Measurements from ENCODE around the gene TNS3.
A peak's percentile ranks its signal among the peaks of the same experiment; 100 is the strongest.

The TNS3 gene

DNA sequence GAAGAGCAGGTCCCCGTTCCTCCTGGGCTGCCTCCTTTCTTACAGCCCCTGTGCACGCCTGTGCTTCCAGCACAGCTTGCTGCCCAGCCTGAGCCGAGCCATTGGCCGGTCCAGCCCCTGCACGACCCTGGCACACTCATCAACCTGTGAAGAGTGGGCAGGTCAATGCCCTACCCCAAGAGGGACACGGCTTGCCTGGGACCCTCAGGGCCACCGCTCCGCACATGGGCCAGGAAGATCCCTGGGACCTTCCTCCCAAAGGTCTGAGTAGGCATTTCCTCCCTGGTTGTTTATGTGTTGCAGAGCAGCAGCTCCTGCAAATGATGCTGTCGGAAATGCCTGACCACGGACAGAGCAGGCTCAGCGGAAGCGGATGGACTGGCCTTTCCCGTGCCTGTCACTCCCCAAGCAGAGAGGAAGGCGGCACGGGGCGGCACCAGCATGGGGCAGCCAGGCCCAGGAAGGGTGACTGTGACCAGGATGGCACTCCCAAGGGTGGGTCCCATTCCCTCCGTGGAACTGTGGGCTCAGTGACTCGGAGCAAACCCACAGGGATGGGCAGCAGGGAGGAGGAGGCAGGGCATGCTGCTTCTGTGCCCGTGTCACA is 252.5 kb downstream of the TNS3 start:
- DNase-seq (ENCODE audit: low read depth) = no peak

DNA sequence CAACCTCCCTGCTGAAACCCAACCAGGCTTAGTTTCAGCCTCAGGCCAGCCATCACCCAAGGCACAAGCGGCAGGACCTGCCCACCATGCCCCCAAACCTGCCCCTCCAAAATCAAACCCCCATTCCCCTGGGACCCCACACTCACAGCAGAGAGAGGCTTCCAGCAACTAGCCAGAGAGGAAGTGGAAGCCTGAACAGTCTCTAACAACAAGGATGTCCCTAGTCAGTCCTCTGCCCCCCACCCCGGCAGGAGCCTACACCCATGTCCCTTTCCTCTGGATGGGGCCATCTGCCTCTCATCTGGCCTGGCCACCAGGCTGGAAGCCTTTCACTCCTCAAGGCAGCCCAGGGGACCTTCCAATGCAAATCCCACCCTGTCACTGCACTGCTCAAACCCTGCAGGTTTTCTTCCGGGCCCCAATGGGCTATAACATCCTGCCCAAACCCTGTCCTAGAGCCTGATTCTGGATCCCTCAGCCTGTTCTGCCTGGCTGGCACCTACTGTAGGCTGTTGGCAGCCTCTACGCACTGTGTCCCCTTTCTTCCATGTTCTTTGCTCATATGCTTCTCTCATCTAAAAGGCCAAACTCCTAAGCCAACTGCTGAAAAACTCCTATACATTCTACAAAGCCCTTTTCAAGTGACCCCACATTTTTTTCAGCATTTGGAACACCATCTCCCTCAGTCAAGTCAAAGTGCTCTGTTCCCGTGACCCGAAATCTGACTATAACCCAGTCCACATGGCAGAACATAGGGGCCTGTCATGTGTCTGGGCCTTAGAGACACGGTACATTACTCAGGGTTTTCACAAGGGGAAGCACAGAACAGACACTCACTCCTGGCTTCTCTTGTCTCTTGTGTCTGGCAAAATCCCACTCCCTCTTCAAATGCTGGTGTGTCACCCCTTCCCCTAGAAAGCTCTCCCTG is 253.3 kb downstream of the TNS3 start:
- no peak for DNase-seq (ENCODE audit: low read depth)

DNA sequence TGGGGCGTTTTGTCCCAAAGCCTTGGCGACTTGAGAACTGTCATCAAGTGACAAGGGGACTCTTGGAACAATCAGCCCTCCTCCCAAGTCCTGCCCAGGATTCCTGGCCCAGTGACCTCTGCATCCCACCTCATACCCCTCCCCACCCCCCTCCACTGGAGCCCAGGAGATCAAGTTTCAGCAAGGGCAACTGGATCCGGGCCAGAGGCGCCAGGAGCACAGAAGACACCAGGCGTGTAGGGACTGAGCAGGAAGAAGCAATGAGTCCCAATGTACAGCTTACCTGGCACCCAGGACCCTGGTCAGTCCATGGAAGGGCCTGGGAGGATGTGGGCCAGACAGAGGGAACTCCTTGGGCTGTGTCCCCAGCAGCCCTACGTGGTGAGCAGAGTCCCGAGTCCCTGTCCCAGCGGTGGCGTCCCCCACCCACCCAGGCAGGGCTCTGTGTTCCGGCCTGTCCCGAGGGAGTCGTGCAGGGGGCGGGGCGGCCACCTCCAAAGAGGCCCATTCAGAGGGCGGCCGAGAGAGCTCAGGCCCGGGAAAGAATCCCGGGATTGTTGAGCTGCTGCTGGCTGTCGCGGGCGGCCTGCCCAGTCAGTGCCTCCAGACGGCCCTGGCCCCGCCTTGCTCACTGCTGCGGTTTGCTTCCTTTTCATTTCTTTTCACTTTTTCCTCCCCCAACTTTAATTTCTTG is 254.1 kb downstream of the TNS3 start:
- peak; percentile 65 for DNase-seq (ENCODE audit: low read depth)

DNA sequence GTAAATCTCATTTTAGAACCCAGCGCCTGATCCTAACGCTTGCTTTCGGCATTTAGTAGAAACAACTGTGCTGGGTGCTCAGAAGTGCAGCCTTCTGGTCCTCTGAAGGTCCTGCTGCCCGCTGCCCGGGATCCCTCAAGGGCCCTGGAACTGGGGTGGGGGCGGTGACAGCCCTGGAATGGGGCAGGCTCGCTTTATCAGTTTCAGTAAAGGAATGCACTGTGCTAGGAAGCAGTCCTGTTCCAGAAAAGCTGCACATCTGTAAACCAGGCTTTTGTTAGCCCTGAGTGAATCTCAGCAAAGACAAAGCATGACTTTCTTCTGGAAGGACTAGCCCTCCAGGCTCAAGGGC is 254.6 kb downstream of the TNS3 start:
- no peak for DNase-seq (ENCODE audit: low read depth)

DNA sequence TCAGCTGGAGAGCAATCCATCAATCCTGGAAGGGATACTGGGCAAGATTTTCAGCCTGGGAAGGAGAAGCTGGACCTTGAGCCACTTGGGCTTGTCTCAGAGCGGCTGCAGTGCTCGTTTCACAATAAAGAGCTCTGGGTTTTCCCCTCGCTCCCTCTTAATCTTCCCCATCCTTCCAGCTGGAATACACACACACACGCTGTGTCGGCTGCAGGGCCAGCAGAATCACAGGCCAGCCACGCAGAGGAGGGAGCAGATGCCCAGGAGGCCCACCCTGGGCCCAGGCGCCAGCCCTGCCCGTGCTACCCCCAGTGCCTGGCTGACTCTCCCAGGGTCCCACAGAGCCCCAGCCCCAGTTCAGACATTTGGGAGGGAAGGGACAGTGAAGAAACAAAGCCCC is 255.1 kb downstream of the TNS3 start:
- DNase-seq (ENCODE audit: low read depth) = no peak

DNA sequence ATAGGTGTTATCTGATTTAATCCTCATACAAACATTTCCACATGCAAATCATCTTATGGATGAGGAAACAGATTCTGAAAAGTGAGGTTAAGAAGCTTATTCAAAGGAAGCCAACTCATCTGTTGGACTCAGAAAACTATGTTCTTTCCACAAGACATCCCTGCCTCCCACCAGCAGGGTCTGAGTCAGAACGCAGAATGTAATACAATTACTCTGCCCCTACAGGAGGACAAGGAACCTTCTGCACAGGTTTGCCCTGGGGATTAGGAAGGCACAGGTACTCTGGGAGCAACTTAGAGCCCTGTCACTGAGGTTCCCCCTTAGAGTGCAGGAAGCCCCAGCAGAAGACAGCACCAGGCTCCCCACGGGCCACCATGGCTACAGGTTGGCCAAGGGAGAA is 255.7 kb downstream of the TNS3 start:
- peak; percentile 37 for DNase-seq (ENCODE audit: low read depth)

DNA sequence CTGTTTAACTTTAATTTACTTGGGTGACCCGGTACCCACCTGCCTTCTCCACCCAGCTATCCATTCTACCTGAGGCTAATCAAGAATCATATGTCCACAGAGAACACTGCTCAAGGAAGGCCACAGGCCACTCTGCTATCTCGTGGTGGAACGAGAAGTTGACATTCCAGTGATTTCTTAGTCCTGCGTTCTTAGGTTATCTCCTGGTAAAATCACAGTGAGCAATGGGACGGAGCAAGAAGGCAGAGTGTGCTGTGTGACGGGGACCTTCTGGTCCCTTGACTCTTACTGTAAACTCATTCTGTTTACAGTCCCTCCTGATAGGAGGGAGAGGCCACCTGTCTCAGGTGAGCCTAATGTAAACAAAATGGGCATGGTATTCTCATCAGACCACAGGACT is 256.6 kb downstream of the TNS3 start:
- DNase-seq (ENCODE audit: low read depth) = no peak

DNA sequence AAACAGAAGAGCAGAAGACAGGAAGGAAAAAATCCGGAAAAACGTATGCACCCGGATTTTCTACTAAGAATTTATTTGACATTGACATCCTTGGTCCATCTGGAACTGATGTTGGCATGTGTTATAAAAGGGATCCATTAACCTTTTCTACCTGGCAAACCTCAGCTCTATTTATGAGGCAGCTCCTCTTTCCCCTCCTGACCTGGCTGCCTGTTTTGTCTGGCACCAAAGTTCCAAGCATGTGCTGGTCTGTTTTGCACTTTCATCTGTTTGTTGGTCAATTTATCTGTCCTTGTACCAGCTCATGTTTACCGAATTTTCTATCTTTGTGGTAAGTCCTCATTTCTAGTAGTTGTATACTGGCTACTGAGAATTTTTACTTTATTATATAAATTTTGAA is 258.0 kb downstream of the TNS3 start:
- DNase-seq (ENCODE audit: low read depth) = no peak

DNA sequence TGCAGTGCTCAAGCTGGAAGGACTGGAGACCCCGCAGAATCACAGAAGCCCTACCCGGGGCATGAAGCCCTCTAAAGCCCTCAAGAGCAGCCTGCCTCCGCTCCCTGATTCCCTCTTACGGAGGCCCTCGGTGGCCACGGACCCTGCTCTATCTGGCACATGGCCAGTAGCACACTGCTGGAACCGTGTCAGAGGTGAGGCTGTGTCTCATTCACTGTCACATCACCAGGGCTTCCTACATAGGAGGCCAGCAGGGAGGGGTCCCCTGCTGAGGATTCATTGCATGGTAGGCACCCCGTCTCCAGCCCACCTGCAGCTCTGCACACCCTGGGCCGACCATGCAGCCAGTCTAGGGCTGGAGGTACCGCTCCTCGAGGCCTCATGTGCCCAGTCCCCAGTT is 259.2 kb downstream of the TNS3 start:
- DNase-seq (ENCODE audit: low read depth) = no peak

DNA sequence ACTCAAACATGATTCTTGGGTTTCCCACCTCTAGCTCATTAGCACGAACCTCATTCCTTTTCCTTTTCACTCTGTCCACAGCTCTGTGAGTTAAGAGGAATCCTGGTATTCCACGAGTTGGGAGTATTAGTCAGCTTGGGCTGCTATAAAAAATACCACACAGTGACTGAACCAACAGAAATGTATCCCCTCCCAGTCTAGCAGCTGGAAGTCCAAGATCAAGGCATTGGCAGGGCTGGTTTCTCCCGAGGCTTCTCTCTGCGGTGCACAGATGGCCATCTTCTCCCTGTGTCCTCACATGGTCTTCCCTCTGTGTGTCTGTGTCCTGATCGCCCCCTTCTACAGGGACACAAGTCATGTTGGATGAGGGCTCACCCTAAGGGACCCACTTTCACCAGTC is 261.6 kb downstream of the TNS3 start:
- DNase-seq (ENCODE audit: low read depth) = no peak

DNA sequence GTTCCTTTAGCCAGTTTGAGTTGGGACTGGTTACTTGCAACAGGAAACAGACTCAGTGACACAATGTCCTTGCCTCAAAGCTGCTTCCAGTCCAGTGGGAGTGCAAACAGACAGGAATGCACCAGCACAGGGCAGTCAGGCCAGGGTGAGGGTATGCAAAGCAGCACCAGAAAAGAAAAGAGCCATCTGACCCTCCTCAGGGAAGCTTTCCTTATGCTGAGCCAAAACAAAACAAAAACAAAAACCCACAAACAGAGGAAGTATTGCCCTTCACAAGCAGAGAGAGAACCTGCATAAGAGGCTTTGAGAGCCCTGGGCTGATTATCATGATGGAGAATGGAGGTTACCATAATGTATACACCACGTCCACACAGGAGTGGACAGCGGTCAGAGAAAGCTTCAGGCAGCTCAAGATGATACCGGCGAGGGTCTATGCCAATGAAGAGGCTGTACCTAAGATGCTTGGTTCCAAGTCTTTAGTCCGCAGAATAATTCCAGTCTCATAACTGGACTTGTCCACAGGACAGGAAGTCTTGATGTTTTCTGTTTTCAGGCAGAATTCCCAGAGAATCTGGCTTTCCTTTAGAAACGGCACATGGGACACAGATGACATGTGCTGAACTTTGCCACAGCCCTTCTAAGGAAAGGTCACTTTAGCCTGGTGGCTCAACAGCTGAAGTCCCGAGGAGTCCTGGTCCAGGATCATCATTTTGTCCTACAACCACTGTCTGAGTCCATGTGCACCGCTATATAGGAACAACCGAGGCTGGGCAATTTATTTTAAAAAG is 263.3 kb downstream of the TNS3 start:
- no peak for DNase-seq (ENCODE audit: low read depth)

DNA sequence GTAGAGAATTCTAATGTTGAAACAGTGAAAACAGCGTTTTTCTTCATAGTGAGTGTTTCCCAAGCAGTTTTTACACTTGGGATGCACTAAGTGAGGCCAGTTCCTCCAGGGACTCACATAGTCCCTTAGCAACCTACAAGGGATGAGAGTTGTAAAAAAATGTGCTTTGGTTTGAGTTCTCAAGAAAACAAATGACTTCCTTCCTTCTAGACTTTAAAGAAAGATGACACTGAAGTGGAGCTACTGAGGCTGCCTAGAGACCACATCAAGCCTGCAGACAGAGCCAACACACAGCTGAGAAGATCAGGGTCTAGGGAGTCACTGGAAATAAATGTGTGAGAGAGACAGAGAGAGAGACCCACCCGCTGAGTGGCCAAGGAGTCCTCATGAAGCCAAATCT is 264.4 kb downstream of the TNS3 start:
- DNase-seq (ENCODE audit: low read depth) = no peak

DNA sequence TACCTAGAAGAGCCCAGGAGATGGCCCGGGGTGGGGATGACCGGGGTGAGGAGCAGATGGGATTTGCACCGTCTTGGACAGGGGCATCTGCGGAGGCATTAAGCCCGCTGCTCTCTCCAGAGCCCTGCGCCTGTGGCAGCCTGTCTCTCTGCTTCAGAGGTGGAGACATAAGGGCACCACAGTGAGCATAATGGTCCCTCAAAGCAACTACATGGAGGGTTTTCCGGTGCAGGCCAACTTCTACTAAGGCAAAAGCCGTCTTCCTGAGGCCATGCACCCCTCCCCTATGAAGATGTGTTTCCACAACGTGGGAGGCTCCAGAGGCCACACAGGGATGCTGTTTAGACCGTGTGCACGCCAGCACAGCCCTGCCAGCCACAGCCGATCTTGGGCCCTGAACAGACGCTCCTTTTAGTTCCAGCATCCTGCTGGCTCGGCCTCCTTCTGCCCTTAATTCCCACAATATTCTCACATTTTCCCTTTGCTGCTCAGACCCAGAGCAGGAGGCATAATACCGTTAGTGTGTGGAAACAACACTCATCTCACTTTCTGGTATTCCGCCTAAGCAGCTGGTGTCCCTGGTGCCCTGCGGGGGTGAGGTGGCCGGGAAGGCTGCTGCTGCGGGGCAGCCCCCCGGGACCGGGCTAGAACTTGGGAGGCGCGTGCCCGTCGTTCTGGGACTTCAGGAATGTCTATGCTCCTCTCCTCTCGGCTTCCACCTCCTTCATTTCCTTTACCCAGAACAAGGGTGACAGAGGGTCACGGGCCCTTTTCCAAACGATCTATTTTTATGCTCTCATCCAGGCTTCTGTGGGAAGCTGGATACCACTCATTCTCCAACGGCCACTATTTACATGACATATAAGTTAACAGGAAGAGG is 266.9 kb downstream of the TNS3 start:
- DNase-seq (ENCODE audit: low read depth) = peak; percentile 42

DNA sequence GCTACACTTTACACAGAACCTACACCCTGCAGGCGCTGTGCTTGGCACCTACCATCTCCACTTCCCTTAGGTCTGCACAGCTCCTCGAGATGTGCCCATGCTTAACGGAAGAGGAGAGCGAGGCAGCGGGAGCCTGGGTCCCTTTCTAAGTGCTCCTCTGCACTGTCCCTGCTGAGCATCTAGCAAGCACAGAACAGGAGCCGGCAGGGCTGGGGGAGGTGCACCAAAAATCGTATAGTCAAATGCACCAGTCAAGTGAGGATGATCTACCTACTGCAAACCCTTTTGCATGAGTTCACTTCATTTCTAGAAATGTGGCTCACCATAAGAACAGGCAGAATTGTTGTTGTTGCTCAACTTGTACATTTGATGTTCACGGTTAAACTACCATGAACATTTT is 267.7 kb downstream of the TNS3 start:
- DNase-seq (ENCODE audit: low read depth) = no peak

DNA sequence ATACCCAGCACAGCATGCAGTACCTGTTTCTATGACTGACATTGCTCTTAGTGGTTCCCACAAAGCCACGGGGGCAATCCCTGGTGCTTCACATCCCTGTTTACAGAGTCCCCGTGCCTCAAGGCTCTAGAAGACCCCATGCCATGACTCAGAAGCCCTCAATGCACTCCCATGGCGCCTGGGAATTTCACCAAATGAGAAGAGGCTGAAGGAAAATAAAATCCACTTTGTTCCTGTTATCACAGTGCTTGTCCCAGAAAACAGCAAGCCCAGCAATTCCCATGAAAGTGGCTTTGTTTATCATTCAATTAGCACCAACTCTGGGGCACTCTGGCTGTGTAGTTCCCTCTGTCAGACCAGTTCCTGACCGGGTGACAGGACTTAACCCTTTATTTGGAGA is 268.3 kb downstream of the TNS3 start:
- DNase-seq (ENCODE audit: low read depth) = no peak

DNA sequence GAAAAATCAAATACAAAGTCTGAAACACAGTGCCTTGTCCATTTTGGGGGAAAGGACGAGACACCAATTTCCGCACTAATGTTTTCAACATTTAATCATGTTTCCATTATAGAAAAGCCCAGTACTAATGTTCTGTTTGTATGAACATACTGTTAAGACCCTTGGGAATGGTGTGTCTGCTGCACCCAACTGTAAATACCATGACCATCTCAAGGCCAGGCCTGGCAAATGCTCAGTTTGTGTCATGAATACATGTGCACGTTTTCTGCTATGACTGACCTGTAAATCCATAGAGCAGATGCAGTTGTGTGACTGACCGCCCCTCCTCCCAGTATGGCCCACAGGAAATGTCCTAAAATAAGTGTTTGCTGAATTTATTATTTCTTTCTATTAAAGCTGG is 270.0 kb downstream of the TNS3 start:
- DNase-seq (ENCODE audit: low read depth) = no peak

DNA sequence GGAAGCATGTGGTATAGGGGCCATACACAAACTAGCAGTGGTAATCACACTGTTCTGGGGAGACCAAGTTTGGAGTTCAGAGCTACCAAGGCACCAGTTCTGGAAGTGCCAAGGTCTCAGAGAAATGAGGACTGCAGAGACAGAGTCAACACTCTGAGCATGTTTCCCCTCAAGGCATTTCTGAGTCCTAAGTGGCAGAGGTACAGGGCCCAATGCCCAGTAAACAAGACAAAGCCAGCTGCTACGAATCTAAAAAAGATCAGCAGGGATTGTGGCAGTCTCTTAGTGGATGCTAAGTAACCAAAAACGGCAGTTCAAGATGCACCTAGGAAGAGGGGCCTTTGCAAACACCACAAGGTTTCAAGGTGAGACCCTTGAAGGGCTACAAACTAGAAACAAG is 271.9 kb downstream of the TNS3 start:
- no peak for DNase-seq (ENCODE audit: low read depth)

DNA sequence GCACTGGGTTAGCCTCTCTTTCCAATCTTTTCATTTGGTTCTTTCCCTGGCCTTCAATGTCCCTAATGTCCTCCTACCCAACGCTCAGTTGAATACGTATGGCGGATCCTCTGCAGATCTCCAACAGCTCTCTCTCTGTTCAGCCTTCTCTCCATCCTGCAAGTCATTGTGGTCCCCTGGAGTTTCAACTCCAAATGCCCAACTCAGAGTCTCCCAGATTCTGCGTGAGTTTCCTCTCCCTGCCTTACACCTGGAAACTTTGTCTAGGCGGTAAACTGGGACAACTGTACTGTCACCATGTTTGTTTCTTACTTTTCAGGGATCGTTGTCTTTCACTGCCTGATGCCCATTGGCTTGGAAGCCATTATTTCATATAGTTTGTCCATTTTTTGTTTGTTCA is 273.1 kb downstream of the TNS3 start:
- no peak for DNase-seq (ENCODE audit: low read depth)

DNA sequence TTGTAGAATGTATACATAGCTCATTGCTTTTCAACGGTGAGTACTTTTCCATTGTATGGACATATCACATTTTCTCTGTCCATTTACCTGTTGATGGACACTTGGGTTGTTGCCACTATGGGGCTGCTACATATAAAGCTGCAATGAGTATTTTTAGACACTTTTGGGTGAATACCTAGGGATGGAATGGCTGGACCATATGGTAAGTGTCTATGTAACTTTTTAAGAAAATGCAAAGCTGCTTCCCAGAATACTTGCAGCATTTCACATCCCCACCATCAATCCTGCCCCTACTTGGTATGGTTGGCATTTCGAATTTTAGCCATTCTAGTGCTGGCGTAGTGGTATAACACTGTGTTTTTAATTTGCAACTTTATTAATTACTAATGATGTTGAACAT is 274.6 kb downstream of the TNS3 start:
- no peak for DNase-seq (ENCODE audit: low read depth)

DNA sequence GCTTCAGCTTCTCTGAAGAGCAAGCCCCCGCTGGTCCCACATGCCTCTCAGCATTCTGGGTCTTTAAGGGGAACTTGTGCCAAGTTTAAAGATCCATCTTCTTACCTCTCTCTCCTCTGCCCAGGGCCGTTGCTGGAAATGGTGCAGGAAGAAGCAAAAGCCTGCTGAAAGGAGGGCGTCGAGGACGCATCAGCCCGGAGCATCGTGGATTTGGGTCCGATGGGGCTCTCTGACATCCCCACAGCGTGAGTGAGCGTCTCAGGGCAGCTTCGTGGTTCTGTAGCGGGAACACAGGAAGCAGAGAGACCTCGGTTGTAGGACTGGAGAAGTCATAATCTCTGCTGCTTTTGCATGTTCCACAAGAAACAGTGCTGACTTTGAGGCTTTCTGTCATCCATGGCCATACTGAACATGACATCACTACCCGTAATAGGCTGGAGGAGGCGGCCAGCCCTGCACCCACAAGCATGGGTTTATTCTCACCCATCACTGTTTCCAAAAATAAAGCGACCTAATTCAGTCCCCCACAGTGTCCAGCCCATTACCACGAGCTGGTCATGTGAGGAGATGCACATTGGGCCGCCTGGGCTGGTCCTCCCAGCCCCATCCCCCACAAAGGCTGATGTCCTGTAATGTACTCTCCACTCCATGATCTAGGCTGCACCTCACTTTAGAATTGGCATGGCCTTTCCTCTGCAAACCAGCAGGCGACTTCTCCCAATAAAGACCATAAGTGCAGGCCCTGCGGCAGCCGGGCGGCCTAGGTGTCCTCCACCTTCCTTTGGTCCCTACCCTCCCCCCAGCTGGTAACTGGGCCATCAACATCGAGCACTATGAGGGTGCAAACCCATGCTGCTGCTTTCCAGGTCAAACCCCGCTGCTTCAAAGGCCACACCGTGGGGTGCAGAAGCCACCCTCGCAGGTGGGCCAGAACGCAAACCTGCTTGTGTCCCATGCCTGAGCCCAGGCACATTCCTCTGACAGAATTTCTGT is 276.9 kb downstream of the TNS3 start:
- no peak for DNase-seq (ENCODE audit: low read depth)

Data from GM04504 (cell line).